ENCODE data around the gene KRTAP10-4. TPM values are rescaled to one million over a fixed set of nuclear protein-coding genes. Genes with fewer than 3 reads are reported as not detected.
A peak's percentile ranks its signal among the peaks of the same experiment; 100 is the strongest.
"Not testable (repeated sequence)": the region's sequence is repeated elsewhere in the genome, so short reads cannot be mapped to it uniquely, and the experiment has no call there.

The KRTAP10-4 gene
- total RNA-seq, 1 donor from 2014 or later = not detected

DNA sequence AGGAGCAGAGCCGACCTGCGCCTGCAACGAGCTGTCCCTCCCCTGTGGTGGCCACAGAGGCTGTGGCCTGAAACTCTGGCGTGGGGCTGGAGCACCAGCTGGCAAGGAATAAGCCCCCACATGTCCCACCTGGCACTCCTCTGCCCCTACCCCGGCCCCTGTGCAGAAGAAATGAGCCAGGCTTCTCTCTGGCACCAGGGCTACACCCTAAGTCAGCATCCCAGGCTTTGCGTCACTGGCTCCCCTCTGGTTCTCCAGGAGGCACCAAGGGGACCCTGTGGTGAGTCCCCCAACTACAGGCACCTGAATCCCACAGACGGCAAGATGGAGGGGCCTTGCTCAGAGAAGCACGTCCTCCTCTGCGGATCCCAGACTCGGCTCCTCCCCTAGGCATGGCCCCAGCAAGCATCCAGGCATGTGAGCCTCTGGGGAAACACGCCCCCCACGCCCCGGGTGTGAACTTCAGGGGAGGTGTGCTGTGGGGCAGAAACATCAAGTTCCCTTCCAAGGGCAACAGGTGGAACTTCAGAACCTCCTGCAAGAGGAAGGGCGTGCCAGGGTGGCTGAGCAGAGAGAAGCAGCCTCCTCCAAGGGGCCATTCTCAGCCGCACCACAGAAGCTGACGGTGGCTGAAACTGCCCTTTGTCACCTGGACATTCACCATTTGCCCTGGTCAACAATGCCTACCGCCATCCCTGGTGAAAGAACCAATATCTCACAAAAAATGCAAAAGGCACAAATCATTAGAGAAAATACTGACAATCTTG lies 29.8 kb downstream of the KRTAP10-4 start:
- intact Hi-C loops (cut with DNase I) = no loop called here
- no peak for DNase-seq
- no peak for ATAC-seq (ENCODE audit: poor library complexity)

- ATAC-seq (ENCODE audit: poor library complexity) (no peak), DNase-seq (no peak)
- intact Hi-C loops (cut with DNase I) = no loop called here
Measured at GRCh38 chr21:44603911-44604310, 30.4 kb downstream of the KRTAP10-4 start.

GRCh38 chr21:44606495-44606894 lies 33.0 kb downstream of the KRTAP10-4 start:
- no peak for ATAC-seq (ENCODE audit: poor library complexity)
- intact Hi-C loops (cut with DNase I) = no loop called here

GRCh38 chr21:44609193-44609592 lies 35.7 kb downstream of the KRTAP10-4 start:
- intact Hi-C loops (cut with DNase I) = no loop called here
- DNase-seq = no peak
- no peak for ATAC-seq (ENCODE audit: poor library complexity)

More at GRCh38 chr21:44606495-44606894, 33.0 kb downstream of the KRTAP10-4 start:
- DNase-seq = no peak

GRCh38 chr21:44610157-44610843 lies 36.8 kb downstream of the KRTAP10-4 start:
- intact Hi-C loops (cut with DNase I); DNase-seq; ATAC-seq (ENCODE audit: poor library complexity): not testable (repeated sequence)

- no peak for ATAC-seq (ENCODE audit: poor library complexity)
- intact Hi-C loops (cut with DNase I) = no loop called here
- DNase-seq = no peak
Measured at GRCh38 chr21:44611551-44611950, 38.0 kb downstream of the KRTAP10-4 start.

DNA sequence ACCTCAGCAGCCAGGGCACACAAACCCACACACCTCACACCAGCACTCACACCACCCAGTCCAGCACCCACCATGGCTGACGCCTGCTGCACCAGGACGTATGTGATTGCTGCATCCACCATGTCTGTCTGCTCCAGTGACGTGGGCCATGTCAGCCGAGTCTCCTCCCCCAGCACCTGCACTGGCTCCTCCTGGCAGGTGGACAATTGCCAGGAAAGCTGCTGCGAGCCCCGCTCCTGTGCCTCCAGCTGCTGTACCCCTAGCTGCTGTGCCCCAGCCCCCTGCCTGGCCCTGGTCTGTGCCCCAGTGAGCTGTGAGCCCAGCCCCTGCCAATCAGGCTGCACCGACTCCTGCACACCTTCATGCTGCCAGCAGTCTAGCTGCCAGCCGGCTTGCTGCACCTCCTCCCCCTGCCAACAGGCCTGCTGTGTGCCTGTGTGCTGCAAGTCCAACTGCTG lies 38.5 kb downstream of the KRTAP10-4 start, which contains the start of gene KRTAP10-8:
KRTAP10-8 (plus strand) TSS at position 51 of the 458 bp plus-strand sequence; CDS start at position 73, 22 bp downstream.
- no peak for DNase-seq
- intact Hi-C loops (cut with DNase I) = no loop called here
- no peak for ATAC-seq (ENCODE audit: poor library complexity)

GRCh38 chr21:44612669-44613229 lies 39.2 kb downstream of the KRTAP10-4 start:
- ATAC-seq (ENCODE audit: poor library complexity) (no peak), DNase-seq (no peak)
- intact Hi-C loops (cut with DNase I) = no loop called here

DNA sequence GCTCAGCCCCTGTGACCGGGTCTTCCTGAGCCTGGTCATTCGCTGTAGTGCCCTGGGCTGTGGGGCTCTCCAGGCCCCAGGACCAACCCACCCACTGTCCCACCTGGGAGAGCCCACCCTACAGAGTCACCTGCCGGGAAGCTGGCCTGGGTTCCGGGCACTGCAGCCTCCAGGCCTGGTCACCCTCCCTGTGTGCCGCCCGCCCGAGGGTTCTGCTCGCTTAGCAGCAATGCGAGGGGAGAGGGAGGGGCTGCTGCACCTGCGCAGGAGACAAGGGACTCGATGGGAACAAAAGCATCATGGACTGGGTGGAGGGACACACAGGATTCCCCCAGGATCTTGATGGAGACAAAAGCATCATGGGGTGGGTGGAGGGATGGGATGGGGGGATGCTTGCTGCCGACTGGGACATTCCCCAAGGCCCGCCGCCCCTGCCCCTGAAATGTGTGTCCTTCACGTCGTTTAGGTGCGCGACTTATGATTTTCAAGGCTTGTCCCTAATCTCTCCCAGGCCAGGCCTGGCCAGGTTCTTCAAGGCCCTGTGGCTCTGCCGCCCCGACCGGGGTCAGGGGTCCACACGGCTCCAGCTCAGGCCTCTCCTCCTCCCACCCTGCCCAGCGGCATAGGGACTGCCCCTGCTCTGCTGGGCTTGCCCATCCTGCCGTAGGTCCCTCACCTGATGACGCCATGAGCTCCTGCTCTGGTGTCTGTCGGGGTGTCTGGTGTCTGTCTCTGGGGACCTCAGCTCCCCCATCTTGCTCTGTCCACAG lies 40.0 kb downstream of the KRTAP10-4 start:
- ATAC-seq (ENCODE audit: poor library complexity) = no peak
- no peak for DNase-seq
- intact Hi-C loops (cut with DNase I) = no loop called here

GRCh38 chr21:44614161-44614631 lies 40.7 kb downstream of the KRTAP10-4 start:
- DNase-seq = no peak
- no peak for ATAC-seq (ENCODE audit: poor library complexity)
- intact Hi-C loops (cut with DNase I) = no loop called here

GRCh38 chr21:44614961-44615391 lies 41.4 kb downstream of the KRTAP10-4 start:
- intact Hi-C loops (cut with DNase I) = no loop called here
- DNase-seq (no peak), ATAC-seq (ENCODE audit: poor library complexity) (no peak)

DNA sequence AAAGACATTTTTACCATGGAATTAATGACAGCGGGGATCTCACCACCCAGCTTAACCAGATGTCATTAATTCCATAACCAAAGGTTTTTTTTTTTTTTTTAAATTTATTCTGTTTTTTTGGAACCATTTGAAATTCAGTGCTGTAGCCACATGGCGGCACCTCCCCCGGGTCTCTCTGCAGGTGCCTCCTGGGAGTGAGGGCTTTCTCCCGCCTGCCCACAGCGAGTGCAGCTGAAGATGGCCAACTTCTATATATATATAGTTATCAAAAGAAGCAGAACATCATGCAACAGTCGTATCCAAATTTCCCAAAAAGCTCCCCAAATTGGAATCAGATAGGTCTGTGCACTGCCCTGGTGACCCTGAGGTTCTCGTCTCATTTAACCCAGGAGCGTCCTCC lies 41.9 kb downstream of the KRTAP10-4 start:
- DNase-seq (no peak), ATAC-seq (ENCODE audit: poor library complexity) (no peak)
- intact Hi-C loops (cut with DNase I) = no loop called here

GRCh38 chr21:44615911-44616590 lies 42.5 kb downstream of the KRTAP10-4 start:
- DNase-seq (no peak), ATAC-seq (ENCODE audit: poor library complexity) (no peak)
- intact Hi-C loops (cut with DNase I) = no loop called here

- DNase-seq (no peak), ATAC-seq (ENCODE audit: poor library complexity) (no peak)
- intact Hi-C loops (cut with DNase I) = no loop called here
Measured at GRCh38 chr21:44616591-44616926, 43.0 kb downstream of the KRTAP10-4 start.

- intact Hi-C loops (cut with DNase I) = no loop called here
- DNase-seq = no peak
Measured at GRCh38 chr21:44617071-44617501, 43.6 kb downstream of the KRTAP10-4 start.

DNA sequence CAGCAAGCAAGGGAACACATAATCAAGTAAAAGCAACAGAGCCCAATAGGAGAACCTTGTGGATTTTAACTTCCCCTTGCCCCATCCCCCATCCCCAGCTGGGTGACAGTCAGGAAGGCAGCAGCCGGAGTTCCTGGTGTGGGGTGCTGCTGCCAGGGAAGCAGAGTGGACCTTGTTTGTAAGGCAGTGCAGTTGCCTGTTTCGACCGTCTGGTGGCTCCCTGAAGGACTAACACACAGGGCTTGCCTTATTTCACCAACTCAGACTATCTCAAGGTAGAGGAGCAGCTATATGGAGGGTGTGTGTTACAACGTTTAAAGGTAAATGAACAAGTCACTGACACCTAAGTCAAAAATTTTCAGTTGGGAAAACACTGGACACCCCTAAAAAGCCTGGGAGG lies 45.0 kb downstream of the KRTAP10-4 start:
- peak; percentile 66 for DNase-seq
- intact Hi-C loops (cut with DNase I) = no loop called here
- ATAC-seq (ENCODE audit: poor library complexity) = peak; percentile 61

More at GRCh38 chr21:44617071-44617501, 43.6 kb downstream of the KRTAP10-4 start:
- no peak for ATAC-seq (ENCODE audit: poor library complexity)

DNA sequence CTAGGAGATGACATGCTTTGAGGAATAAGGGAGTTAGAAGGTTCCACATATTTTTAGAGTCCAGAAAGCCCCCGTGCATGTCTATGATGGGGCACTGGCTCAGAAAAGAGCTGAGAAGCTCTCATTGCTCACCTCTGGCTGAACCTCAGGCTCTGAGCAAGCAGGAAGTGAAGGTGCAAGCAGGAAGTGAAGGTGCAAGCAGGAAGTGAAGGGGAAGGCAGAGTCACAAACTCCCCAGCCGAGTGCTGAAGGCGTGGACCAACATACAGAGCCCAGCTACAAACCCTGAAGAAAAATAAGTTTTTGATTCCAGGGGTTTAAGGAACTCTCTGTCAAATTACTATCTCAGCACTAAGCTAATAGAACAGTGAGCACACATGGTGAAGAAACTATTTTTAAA lies 45.4 kb downstream of the KRTAP10-4 start:
- DNase-seq (no peak), ATAC-seq (ENCODE audit: poor library complexity) (no peak)
- intact Hi-C loops (cut with DNase I) = no loop called here

DNA sequence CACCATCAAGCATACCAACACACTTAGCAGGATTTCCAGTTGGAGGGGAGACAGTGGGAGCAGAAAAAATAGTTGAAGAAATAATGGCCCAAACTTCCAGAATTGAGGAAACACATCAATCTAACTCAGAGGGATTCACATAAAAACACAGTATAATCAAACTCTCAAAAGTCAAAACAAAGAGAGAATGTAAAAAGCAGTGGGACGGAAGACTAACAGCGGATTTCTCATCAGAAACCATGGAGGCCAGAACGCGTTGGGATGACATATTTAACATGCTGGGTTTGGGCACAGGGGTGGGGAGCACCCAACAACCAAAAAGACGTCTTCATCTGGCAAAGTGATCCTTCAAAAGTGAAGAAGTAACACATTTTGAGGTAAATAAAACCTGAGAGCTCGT lies 46.4 kb downstream of the KRTAP10-4 start:
- DNase-seq = no peak
- intact Hi-C loops (cut with DNase I) = no loop called here
- ATAC-seq (ENCODE audit: poor library complexity) = no peak
